Chondrocyte (in vitro differentiated cells): ENCODE results near the gene BHLHE41. TPM values are rescaled to one million over a fixed set of nuclear protein-coding genes. Genes with fewer than 3 reads are reported as not detected.

Source experiments
- DNase-seq: peaks from one replicate; pipeline ENCODE4 v3.0.0; 2021; ENCODE audit warnings: mixed read lengths, low spot score
- H3K27ac Mint-ChIP-seq: one replicate; pipeline ENCODE4 v1.8.0; 2021; ENCODE audit warnings: mild to moderate bottlenecking, moderate library complexity, mixed read lengths; ENCODE audit not compliant: unreplicated experiment
- H3K27me3 Mint-ChIP-seq: 2 replicates; pipeline ENCODE4 v1.8.0; 2021; ENCODE audit warnings: low read depth, mixed read lengths
- H3K36me3 Mint-ChIP-seq: 2 replicates; pipeline ENCODE4 v1.8.0; 2021; ENCODE audit warnings: low read depth, mixed read lengths
- H3K4me1 Mint-ChIP-seq: 2 replicates; pipeline ENCODE4 v1.8.0; 2021; ENCODE audit warnings: low read depth, mild to moderate bottlenecking, mixed read lengths
- H3K4me3 Mint-ChIP-seq: one replicate; pipeline ENCODE4 v1.8.0; 2021; ENCODE audit warnings: mild to moderate bottlenecking, moderate library complexity, mixed read lengths; ENCODE audit not compliant: unreplicated experiment
- H3K9me3 Mint-ChIP-seq: 2 replicates; pipeline ENCODE4 v1.8.0; 2021; ENCODE audit warnings: low read depth, mixed read lengths
- CTCF ChIP-seq: fragments of 200-600 bp; sonication (generic); IDR thresholded peaks from 2 replicates; pipeline ENCODE4 v1.5.0; 2021; ENCODE audit warnings: antibody characterized with exemption, mild to moderate bottlenecking, moderate library complexity
- total RNA-seq: library from RNA; stranded (reverse); gene quantifications from 3 replicates; pipeline ENCODE4 v1.2.1, GENCODE V29; 2021

The BHLHE41 gene
- total RNA-seq, 1 donor from 2014 or later = 6.0 TPM

GRCh38 chr12:26091822-26092221 lies 33.0 kb downstream of the BHLHE41 start:
- H3K36me3 Mint-ChIP-seq = no peaks in the 10 kb centered on the region
- H3K27me3 Mint-ChIP-seq = no peaks in the 10 kb centered on the region
- H3K9me3 Mint-ChIP-seq = no peaks in the 10 kb centered on the region
- H3K4me1 Mint-ChIP-seq = peaks cover 3% of the 10 kb centered on the region
- peak; percentile 52 for TF ChIP-seq CTCF
- DNase-seq = no peak
- no peak overlapping the region for H3K4me3 Mint-ChIP-seq
- H3K27ac Mint-ChIP-seq = no peak overlapping the region

DNA sequence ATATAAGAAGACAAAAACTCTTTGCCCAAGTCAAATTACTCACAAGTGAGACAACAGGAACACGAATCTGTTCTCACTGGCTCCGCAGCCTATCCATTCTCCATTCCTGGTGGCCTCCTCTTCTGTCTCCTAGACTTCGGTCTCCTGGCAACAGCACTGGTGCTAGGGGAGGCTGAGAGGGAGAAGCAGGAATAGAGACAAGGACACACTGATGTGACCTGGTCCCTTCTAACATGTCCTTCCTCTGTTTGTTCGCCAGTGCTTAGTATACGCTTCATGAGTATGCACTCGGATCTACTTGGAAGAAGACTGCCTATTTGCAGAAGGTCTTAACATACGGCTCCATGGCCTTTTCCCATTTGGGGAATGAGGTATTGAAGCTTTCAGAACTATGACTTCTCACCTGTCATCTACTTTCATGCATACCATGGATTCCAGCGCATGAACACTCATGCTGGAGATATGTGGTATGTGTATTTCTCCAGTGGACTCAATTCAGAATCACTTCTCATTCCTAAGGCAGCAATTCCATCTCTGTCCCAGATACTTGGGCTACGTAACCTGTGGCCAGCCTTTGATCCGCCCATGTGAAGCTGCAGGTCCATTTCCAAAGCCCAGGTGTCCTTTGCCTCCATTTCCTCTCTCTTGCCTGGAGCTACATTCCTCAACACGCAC lies 33.9 kb downstream of the BHLHE41 start:
- no peaks in the 10 kb centered on the region for H3K36me3 Mint-ChIP-seq
- no peak overlapping the region for H3K4me3 Mint-ChIP-seq
- no peak for TF ChIP-seq CTCF
- no peaks in the 10 kb centered on the region for H3K9me3 Mint-ChIP-seq
- H3K27me3 Mint-ChIP-seq = no peaks in the 10 kb centered on the region
- DNase-seq = no peak
- H3K4me1 Mint-ChIP-seq = peaks cover 3% of the 10 kb centered on the region
- H3K27ac Mint-ChIP-seq = no peak overlapping the region

GRCh38 chr12:26088998-26089397 lies 35.8 kb downstream of the BHLHE41 start:
- Mint-ChIP-seq H3K27me3 (no peaks in the 10 kb centered on the region), H3K4me3 (no peak overlapping the region), H3K4me1 (peaks cover 3% of the 10 kb centered on the region), H3K36me3 (no peaks in the 10 kb centered on the region), H3K27ac (no peak overlapping the region), H3K9me3 (no peaks in the 10 kb centered on the region)
- TF ChIP-seq CTCF = no peak
- DNase-seq = no peak

DNA sequence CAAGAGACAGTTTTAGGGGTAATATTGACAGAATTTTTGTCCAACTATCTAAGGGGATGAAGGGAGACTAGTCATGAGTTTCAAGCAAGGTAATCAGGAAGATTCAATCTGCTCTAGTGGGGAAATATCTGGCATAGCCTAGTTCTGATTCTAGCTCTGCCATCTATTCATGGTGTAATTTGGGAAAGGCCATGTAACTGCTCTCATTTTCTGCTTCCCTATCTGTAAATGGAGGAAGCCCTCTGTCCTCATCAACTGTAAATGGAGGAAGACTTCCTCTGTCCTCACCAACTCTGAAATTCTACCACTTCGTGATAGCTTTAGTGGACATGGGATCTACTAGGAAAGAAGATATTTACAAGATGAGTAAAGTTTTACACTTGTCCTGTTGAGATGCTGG lies 37.9 kb downstream of the BHLHE41 start:
- Mint-ChIP-seq H3K4me1 (no peaks in the 10 kb centered on the region), H3K36me3 (no peaks in the 10 kb centered on the region), H3K4me3 (no peak overlapping the region), H3K9me3 (no peaks in the 10 kb centered on the region), H3K27me3 (no peaks in the 10 kb centered on the region), H3K27ac (no peak overlapping the region)
- DNase-seq = no peak
- TF ChIP-seq CTCF = no peak

GRCh38 chr12:26080911-26081310 lies 43.9 kb downstream of the BHLHE41 start:
- H3K27me3 Mint-ChIP-seq = no peaks in the 10 kb centered on the region
- no peak overlapping the region for H3K27ac Mint-ChIP-seq
- DNase-seq = no peak
- no peak overlapping the region for H3K4me3 Mint-ChIP-seq
- no peaks in the 10 kb centered on the region for H3K4me1 Mint-ChIP-seq
- no peak for TF ChIP-seq CTCF
- H3K36me3 Mint-ChIP-seq = peaks cover 4% of the 10 kb centered on the region
- no peaks in the 10 kb centered on the region for H3K9me3 Mint-ChIP-seq
